ENCODE data around the gene POLR1H.

GRCh38 chr6:30042914-30043313 lies 18.2 kb upstream of the POLR1H start:
- TF ChIP-seq, protein P1, sequence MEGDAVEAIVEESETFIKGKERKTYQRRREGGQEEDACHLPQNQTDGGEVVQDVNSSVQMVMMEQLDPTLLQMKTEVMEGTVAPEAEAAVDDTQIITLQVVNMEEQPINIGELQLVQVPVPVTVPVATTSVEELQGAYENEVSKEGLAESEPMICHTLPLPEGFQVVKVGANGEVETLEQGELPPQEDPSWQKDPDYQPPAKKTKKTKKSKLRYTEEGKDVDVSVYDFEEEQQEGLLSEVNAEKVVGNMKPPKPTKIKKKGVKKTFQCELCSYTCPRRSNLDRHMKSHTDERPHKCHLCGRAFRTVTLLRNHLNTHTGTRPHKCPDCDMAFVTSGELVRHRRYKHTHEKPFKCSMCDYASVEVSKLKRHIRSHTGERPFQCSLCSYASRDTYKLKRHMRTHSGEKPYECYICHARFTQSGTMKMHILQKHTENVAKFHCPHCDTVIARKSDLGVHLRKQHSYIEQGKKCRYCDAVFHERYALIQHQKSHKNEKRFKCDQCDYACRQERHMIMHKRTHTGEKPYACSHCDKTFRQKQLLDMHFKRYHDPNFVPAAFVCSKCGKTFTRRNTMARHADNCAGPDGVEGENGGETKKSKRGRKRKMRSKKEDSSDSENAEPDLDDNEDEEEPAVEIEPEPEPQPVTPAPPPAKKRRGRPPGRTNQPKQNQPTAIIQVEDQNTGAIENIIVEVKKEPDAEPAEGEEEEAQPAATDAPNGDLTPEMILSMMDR (IDR thresholded peaks at IDR 0.05): no peak
- TF ChIP-seq POLR2A (IDR thresholded peaks at IDR 0.05): no peak
